ENCODE results near the gene PYY. TPM values are rescaled to one million over a fixed set of nuclear protein-coding genes. Genes with fewer than 3 reads are reported as not detected.

The PYY gene
- polyA plus RNA-seq, 1 donor: 36.2 TPM

- H3K36me3 ChIP-seq (ENCODE audit: control insufficient read depth, insufficient read depth, low read length): no peaks in the 10 kb centered on the region
- H3K27ac ChIP-seq (ENCODE audit: low read length): no peak overlapping the region
- H3K4me3 ChIP-seq (ENCODE audit: low read length): peak overlapping the region; percentile 30
- H3K4me1 ChIP-seq (ENCODE audit: control insufficient read depth, insufficient read depth, low read length): peaks cover 15% of the 10 kb centered on the region
- no peaks in the 10 kb centered on the region for H3K9me3 ChIP-seq (ENCODE audit: control insufficient read depth, low read depth, low read length)
- no CpG with 5 or more reads among the region's 43 CpGs for WGBS (ENCODE audit: insufficient coverage, low lambda C conversion rate)
- peak in 1 of 2 donors; percentile 56 for DNase-seq
- H3K27me3 ChIP-seq (ENCODE audit: control insufficient read depth, insufficient read depth, low read length): peaks cover 15% of the 10 kb centered on the region
Measured at GRCh38 chr17:43917348-43918025, 36.3 kb downstream of the PYY start.

GRCh38 chr17:43917016-43917347, 36.8 kb downstream of the PYY start:
- Histone ChIP-seq H3K4me1 (ENCODE audit: control insufficient read depth, insufficient read depth, low read length) (peaks cover 15% of the 10 kb centered on the region), H3K27me3 (ENCODE audit: control insufficient read depth, insufficient read depth, low read length) (peaks cover 15% of the 10 kb centered on the region), H3K36me3 (ENCODE audit: control insufficient read depth, insufficient read depth, low read length) (no peaks in the 10 kb centered on the region), H3K4me3 (ENCODE audit: low read length) (no peak overlapping the region), H3K27ac (ENCODE audit: low read length) (no peak overlapping the region), H3K9me3 (ENCODE audit: control insufficient read depth, low read depth, low read length) (no peaks in the 10 kb centered on the region)
- no CpG with 5 or more reads among the region's 8 CpGs for WGBS (ENCODE audit: insufficient coverage, low lambda C conversion rate)
- DNase-seq: no peak

GRCh38 chr17:43916385-43916784, 37.4 kb downstream of the PYY start:
- Histone ChIP-seq H3K36me3 (ENCODE audit: control insufficient read depth, insufficient read depth, low read length) (no peaks in the 10 kb centered on the region), H3K4me3 (ENCODE audit: low read length) (no peak overlapping the region), H3K27ac (ENCODE audit: low read length) (no peak overlapping the region), H3K27me3 (ENCODE audit: control insufficient read depth, insufficient read depth, low read length) (peaks cover 18% of the 10 kb centered on the region), H3K9me3 (ENCODE audit: control insufficient read depth, low read depth, low read length) (no peaks in the 10 kb centered on the region), H3K4me1 (ENCODE audit: control insufficient read depth, insufficient read depth, low read length) (peaks cover 15% of the 10 kb centered on the region)
- 30% methylated on average over 2 of the region's 4 CpGs for WGBS (ENCODE audit: insufficient coverage, low lambda C conversion rate)
- peak in 1 of 2 donors; percentile 24 for DNase-seq

- no peak for DNase-seq
- no peak overlapping the region for H3K4me3 ChIP-seq (ENCODE audit: low read length)
- H3K27me3 ChIP-seq (ENCODE audit: control insufficient read depth, insufficient read depth, low read length): peaks cover 19% of the 10 kb centered on the region
- H3K4me1 ChIP-seq (ENCODE audit: control insufficient read depth, insufficient read depth, low read length): peaks cover 15% of the 10 kb centered on the region
- H3K36me3 ChIP-seq (ENCODE audit: control insufficient read depth, insufficient read depth, low read length): no peaks in the 10 kb centered on the region
- H3K27ac ChIP-seq (ENCODE audit: low read length): no peak overlapping the region
- no peaks in the 10 kb centered on the region for H3K9me3 ChIP-seq (ENCODE audit: control insufficient read depth, low read depth, low read length)
- no CpG with 5 or more reads among the region's 3 CpGs for WGBS (ENCODE audit: insufficient coverage, low lambda C conversion rate)
Measured at GRCh38 chr17:43915559-43915958, 38.2 kb downstream of the PYY start.

GRCh38 chr17:43914451-43914850, 39.3 kb downstream of the PYY start:
- no peak for DNase-seq
- Histone ChIP-seq H3K36me3 (ENCODE audit: control insufficient read depth, insufficient read depth, low read length) (no peaks in the 10 kb centered on the region), H3K4me1 (ENCODE audit: control insufficient read depth, insufficient read depth, low read length) (peaks cover 15% of the 10 kb centered on the region), H3K9me3 (ENCODE audit: control insufficient read depth, low read depth, low read length) (no peaks in the 10 kb centered on the region), H3K4me3 (ENCODE audit: low read length) (no peak overlapping the region), H3K27ac (ENCODE audit: low read length) (no peak overlapping the region), H3K27me3 (ENCODE audit: control insufficient read depth, insufficient read depth, low read length) (peaks cover 25% of the 10 kb centered on the region)
- no CpG with 5 or more reads among the region's 2 CpGs for WGBS (ENCODE audit: insufficient coverage, low lambda C conversion rate)

- H3K4me1 ChIP-seq (ENCODE audit: control insufficient read depth, insufficient read depth, low read length): peaks cover 15% of the 10 kb centered on the region
- H3K27me3 ChIP-seq (ENCODE audit: control insufficient read depth, insufficient read depth, low read length): peaks cover 32% of the 10 kb centered on the region
- H3K36me3 ChIP-seq (ENCODE audit: control insufficient read depth, insufficient read depth, low read length): no peaks in the 10 kb centered on the region
- H3K4me3 ChIP-seq (ENCODE audit: low read length): no peak overlapping the region
- no peak overlapping the region for H3K27ac ChIP-seq (ENCODE audit: low read length)
- H3K9me3 ChIP-seq (ENCODE audit: control insufficient read depth, low read depth, low read length): no peaks in the 10 kb centered on the region
- WGBS (ENCODE audit: insufficient coverage, low lambda C conversion rate): no CpG with 5 or more reads among the region's 6 CpGs
- DNase-seq: no peak
Measured at GRCh38 chr17:43913584-43913983, 40.2 kb downstream of the PYY start.

GRCh38 chr17:43912635-43913304, 41.0 kb downstream of the PYY start:
- no CpG with 5 or more reads among the region's 4 CpGs for WGBS (ENCODE audit: insufficient coverage, low lambda C conversion rate)
- peaks cover 19% of the 10 kb centered on the region for H3K4me1 ChIP-seq (ENCODE audit: control insufficient read depth, insufficient read depth, low read length)
- H3K27ac ChIP-seq (ENCODE audit: low read length): no peak overlapping the region
- peaks cover 37% of the 10 kb centered on the region for H3K27me3 ChIP-seq (ENCODE audit: control insufficient read depth, insufficient read depth, low read length)
- H3K36me3 ChIP-seq (ENCODE audit: control insufficient read depth, insufficient read depth, low read length): no peaks in the 10 kb centered on the region
- no peak for DNase-seq
- no peak overlapping the region for H3K4me3 ChIP-seq (ENCODE audit: low read length)
- no peaks in the 10 kb centered on the region for H3K9me3 ChIP-seq (ENCODE audit: control insufficient read depth, low read depth, low read length)

GRCh38 chr17:43911904-43912303, 41.8 kb downstream of the PYY start:
- no peak for DNase-seq
- peaks cover 18% of the 10 kb centered on the region for H3K4me1 ChIP-seq (ENCODE audit: control insufficient read depth, insufficient read depth, low read length)
- peaks cover 38% of the 10 kb centered on the region for H3K27me3 ChIP-seq (ENCODE audit: control insufficient read depth, insufficient read depth, low read length)
- no peak overlapping the region for H3K4me3 ChIP-seq (ENCODE audit: low read length)
- H3K9me3 ChIP-seq (ENCODE audit: control insufficient read depth, low read depth, low read length): no peaks in the 10 kb centered on the region
- no CpG with 5 or more reads among the region's 8 CpGs for WGBS (ENCODE audit: insufficient coverage, low lambda C conversion rate)
- no peak overlapping the region for H3K27ac ChIP-seq (ENCODE audit: low read length)
- no peaks in the 10 kb centered on the region for H3K36me3 ChIP-seq (ENCODE audit: control insufficient read depth, insufficient read depth, low read length)

GRCh38 chr17:43909537-43910231, 44.1 kb downstream of the PYY start:
- no peaks in the 10 kb centered on the region for H3K36me3 ChIP-seq (ENCODE audit: control insufficient read depth, insufficient read depth, low read length)
- H3K27ac ChIP-seq (ENCODE audit: low read length): no peak overlapping the region
- H3K9me3 ChIP-seq (ENCODE audit: control insufficient read depth, low read depth, low read length): no peaks in the 10 kb centered on the region
- peaks cover 25% of the 10 kb centered on the region for H3K4me1 ChIP-seq (ENCODE audit: control insufficient read depth, insufficient read depth, low read length)
- whole genome bisulfite sequencing (ENCODE audit: insufficient coverage, low lambda C conversion rate): no CpG with 5 or more reads among the region's 7 CpGs
- H3K4me3 ChIP-seq (ENCODE audit: low read length): no peak overlapping the region
- peaks cover 59% of the 10 kb centered on the region for H3K27me3 ChIP-seq (ENCODE audit: control insufficient read depth, insufficient read depth, low read length)
- DNase-seq: no peak

- Histone ChIP-seq H3K4me1 (ENCODE audit: control insufficient read depth, insufficient read depth, low read length) (peaks cover 25% of the 10 kb centered on the region), H3K9me3 (ENCODE audit: control insufficient read depth, low read depth, low read length) (no peaks in the 10 kb centered on the region), H3K27ac (ENCODE audit: low read length) (no peak overlapping the region), H3K4me3 (ENCODE audit: low read length) (peak overlapping the region; percentile 61), H3K36me3 (ENCODE audit: control insufficient read depth, insufficient read depth, low read length) (no peaks in the 10 kb centered on the region), H3K27me3 (ENCODE audit: control insufficient read depth, insufficient read depth, low read length) (peaks cover 67% of the 10 kb centered on the region)
- 0% methylated on average over 1 of the region's 26 CpGs for WGBS (ENCODE audit: insufficient coverage, low lambda C conversion rate)
- DNase-seq: peak in 1 of 2 donors; percentile 55
Measured at GRCh38 chr17:43907998-43908721, 45.6 kb downstream of the PYY start.
